HG02798 (cell line): Measurements from ENCODE around the gene ZSWIM6.

Source experiments
- ATAC-seq: cut with Tn5 transposase; IDR thresholded peaks from one replicate; pipeline ENCODE4 v1.9.1; 2021; ENCODE audit warnings: mild to moderate bottlenecking; ENCODE audit not compliant: unreplicated experiment, poor library complexity

Gene ZSWIM6

GRCh38 chr5:61353293-61353692, 21.2 kb downstream of the ZSWIM6 start:
- no peak for ATAC-seq

GRCh38 chr5:61354199-61354598, 22.1 kb downstream of the ZSWIM6 start:
- no peak for ATAC-seq

- no peak for ATAC-seq
Measured at GRCh38 chr5:61357745-61358144, 25.7 kb downstream of the ZSWIM6 start.

GRCh38 chr5:61362796-61363368, 30.8 kb downstream of the ZSWIM6 start:
- no peak for ATAC-seq

- no peak for ATAC-seq
Measured at GRCh38 chr5:61363401-61364114, 31.5 kb downstream of the ZSWIM6 start.

- no peak for ATAC-seq
Measured at GRCh38 chr5:61366497-61367240, 34.6 kb downstream of the ZSWIM6 start.

GRCh38 chr5:61370506-61370905, 38.4 kb downstream of the ZSWIM6 start:
- ATAC-seq: no peak

- no peak for ATAC-seq
Measured at GRCh38 chr5:61371474-61371873, 39.4 kb downstream of the ZSWIM6 start.

GRCh38 chr5:61379677-61380076, 47.6 kb downstream of the ZSWIM6 start:
- ATAC-seq: no peak

GRCh38 chr5:61381968-61382367, 49.9 kb downstream of the ZSWIM6 start:
- no peak for ATAC-seq

GRCh38 chr5:61385627-61386026, 53.6 kb downstream of the ZSWIM6 start:
- no peak for ATAC-seq

GRCh38 chr5:61386045-61386800, 54.2 kb downstream of the ZSWIM6 start:
- no peak for ATAC-seq

- no peak for ATAC-seq
Measured at GRCh38 chr5:61389609-61390008, 57.6 kb downstream of the ZSWIM6 start.

- no peak for ATAC-seq
Measured at GRCh38 chr5:61394078-61394704, 62.1 kb downstream of the ZSWIM6 start.

GRCh38 chr5:61394793-61395192, 62.7 kb downstream of the ZSWIM6 start:
- ATAC-seq: no peak

GRCh38 chr5:61397238-61397637, 65.2 kb downstream of the ZSWIM6 start:
- no peak for ATAC-seq

GRCh38 chr5:61397937-61398336, 65.9 kb downstream of the ZSWIM6 start:
- no peak for ATAC-seq

GRCh38 chr5:61398440-61398839, 66.4 kb downstream of the ZSWIM6 start:
- no peak for ATAC-seq

- no peak for ATAC-seq
Measured at GRCh38 chr5:61399679-61400078, 67.6 kb downstream of the ZSWIM6 start.

GRCh38 chr5:61401726-61402125, 69.7 kb downstream of the ZSWIM6 start:
- no peak for ATAC-seq
